LHCN-M2 (cell line): Measurements from ENCODE around the gene HIC2. TPM values are rescaled to one million over a fixed set of nuclear protein-coding genes. Genes with fewer than 3 reads are reported as not detected.
"Not testable (repeated sequence)": the region's sequence is repeated elsewhere in the genome, so short reads cannot be mapped to it uniquely, and the experiment has no call there.

Experiments
- DNase-seq: peaks from one replicate; pipeline ENCODE4 v3.0.0-alpha.2; 2012; ENCODE audit warnings: low read depth
- total RNA-seq: library from RNA; depleted of rRNA; stranded (reverse); fragments of >200 nt; gene quantifications from 2 replicates; pipeline ENCODE4 v1.2.3, GENCODE V29; 2014

HIC2 gene
- total RNA-seq, 1 experiment from 2014 or later = 2.8 TPM

- no peak for DNase-seq
Measured at GRCh38 chr22:21449531-21450319, 32.6 kb downstream of the HIC2 start.

GRCh38 chr22:21450320-21450831, 33.2 kb downstream of the HIC2 start:
- no peak for DNase-seq

- no peak for DNase-seq
Measured at GRCh38 chr22:21450858-21451353, 33.7 kb downstream of the HIC2 start.

- no peak for DNase-seq
Measured at GRCh38 chr22:21451545-21452520, 34.7 kb downstream of the HIC2 start.

- DNase-seq = not testable (repeated sequence)
Measured at GRCh38 chr22:21452666-21453065, 35.5 kb downstream of the HIC2 start.

- DNase-seq = not testable (repeated sequence)
Measured at GRCh38 chr22:21454998-21455333, 37.8 kb downstream of the HIC2 start.

GRCh38 chr22:21455334-21456089, 38.3 kb downstream of the HIC2 start:
- DNase-seq = no peak

GRCh38 chr22:21457023-21457787, 40.0 kb downstream of the HIC2 start:
- no peak for DNase-seq

- DNase-seq = not testable (repeated sequence)
Measured at GRCh38 chr22:21462672-21463071, 45.5 kb downstream of the HIC2 start.

GRCh38 chr22:21467337-21468193, 50.4 kb downstream of the HIC2 start, which contains the start of gene TMEM191C:
Gene TMEM191C (plus strand): TSS chr22:21467387. CDS start chr22:21467460, 73 bp downstream.
- not testable (repeated sequence) for DNase-seq

GRCh38 chr22:21468194-21469096, 51.3 kb downstream of the HIC2 start:
- DNase-seq = peak; percentile 46

GRCh38 chr22:21469097-21469994, 52.2 kb downstream of the HIC2 start:
- not testable (repeated sequence) for DNase-seq

GRCh38 chr22:21472984-21473383, 55.8 kb downstream of the HIC2 start:
- DNase-seq = not testable (repeated sequence)

GRCh38 chr22:21473664-21474063, 56.5 kb downstream of the HIC2 start:
- DNase-seq = not testable (repeated sequence)

- DNase-seq = not testable (repeated sequence)
Measured at GRCh38 chr22:21484039-21484438, 66.9 kb downstream of the HIC2 start.

- DNase-seq = not testable (repeated sequence)
Measured at GRCh38 chr22:21487723-21488122, 70.6 kb downstream of the HIC2 start.

GRCh38 chr22:21489149-21489680, 72.0 kb downstream of the HIC2 start:
- not testable (repeated sequence) for DNase-seq
